GM19324 (cell line): ENCODE results near the gene ORC2.
A peak's percentile ranks its signal among the peaks of the same experiment; 100 is the strongest.
"Not testable (repeated sequence)": the region's sequence is repeated elsewhere in the genome, so short reads cannot be mapped to it uniquely, and the experiment has no call there.

Source experiments
- ATAC-seq: cut with Tn5 transposase; IDR thresholded peaks from one replicate; pipeline ENCODE4 v1.9.1; 2021; ENCODE audit warnings: mild to moderate bottlenecking, moderate library complexity; ENCODE audit not compliant: unreplicated experiment, low FRiP score

Gene ORC2

DNA sequence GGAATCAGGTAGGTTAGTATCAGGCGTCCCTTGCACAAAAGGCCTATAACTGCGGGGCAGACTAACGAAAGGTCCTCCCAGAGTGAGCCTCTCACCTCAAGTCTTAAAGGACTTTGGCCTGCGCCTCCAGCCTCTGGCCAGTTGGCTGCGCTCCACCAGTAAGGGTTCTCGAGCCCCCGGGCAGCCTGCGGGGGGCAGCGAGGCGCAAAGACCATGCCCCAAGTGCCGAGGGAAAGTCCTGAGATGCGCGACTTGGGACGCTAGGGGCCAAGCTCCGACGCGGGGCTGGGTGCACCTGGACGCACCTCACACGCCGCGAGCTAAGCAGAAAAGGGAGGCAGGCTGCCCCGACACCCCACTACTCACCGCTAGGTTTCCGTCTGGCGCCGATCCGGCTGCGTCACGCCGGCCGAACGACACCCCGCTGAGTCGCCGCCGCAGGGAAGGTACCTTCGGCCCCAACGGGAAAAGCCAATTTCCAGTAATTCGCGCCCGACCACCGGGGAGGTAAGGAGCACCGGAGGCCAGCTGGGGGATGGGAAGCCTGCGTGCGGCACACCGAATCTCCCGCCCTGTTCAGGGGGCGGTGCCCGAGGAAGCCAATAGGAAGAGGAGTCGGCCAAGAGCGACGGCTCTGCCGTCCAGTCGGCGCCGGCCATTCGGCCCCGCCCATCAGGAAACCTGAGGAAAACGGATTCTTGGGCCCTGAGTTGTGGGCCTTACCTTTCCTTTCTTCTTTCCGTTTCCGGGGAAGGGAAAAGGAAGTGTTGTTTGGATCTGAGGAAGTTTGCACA is at the start of gene ORC2:
ORC2 (minus strand) TSS at position 537 of the 794 bp plus-strand sequence. CDS start 5,537 bp downstream, outside the sequence.
- ATAC-seq = peak; percentile 93

DNA sequence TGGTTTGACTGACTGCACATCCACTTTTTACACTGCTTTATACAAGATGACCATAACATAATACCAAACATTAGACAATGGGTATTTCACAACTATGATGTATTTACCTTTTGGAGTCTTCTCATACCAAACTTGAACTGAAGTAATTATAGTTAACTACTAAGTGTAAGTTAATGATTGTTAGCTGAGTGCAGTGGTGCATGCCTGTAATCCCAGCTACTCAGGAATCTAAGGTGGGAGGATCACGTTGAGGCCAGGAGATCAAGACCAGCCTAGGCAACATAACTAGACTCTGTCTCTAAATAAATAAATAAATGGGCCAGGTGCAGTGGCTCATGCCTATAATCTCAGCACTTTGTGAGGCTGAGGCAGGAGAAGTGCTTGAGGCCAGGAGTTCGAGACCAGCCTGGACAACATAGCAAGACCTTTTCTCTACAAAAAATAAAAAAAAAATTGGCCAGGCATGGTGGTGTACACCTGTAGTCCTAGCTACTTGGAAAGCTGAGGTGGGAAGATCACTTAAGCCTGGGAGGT is 44.9 kb upstream of the ORC2 start:
- no peak for ATAC-seq

DNA sequence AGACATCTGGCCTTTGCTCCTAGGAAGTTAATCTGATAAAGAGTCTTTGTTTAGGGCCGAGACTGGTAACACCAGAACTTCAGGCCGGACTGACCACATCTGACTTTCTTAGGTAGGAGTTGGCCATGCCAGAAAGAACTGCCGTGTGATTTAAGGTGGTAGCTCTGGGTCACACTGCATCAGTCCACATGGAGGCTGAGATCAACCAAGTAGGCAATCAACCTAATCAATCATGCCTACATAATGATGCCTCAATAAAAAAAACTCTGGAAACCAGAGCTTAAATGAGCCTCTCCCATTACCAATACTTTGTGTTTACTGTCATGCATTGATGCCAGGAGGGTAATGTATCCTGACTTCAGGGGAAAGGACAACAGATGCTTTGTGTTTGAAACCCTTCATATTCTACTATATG is 44.1 kb upstream of the ORC2 start:
- no peak for ATAC-seq

DNA sequence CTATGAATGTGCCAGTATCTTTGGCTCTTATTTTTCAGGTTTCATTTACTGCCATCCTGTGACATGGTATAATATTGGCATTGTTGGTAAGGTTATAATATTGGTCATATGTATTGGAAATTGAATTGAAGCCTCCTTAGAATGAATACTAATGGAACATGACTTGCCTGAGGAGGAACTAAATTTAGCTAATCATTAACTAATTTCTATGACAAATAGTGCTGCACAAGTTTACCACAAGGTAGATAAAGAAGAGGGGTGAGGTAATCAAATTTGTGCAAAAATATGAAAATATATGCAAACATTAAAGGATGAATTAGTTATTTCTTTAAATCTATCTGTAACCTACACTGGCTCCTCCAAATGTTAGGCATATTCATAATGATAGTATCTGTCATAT is 43.2 kb upstream of the ORC2 start:
- ATAC-seq = no peak

DNA sequence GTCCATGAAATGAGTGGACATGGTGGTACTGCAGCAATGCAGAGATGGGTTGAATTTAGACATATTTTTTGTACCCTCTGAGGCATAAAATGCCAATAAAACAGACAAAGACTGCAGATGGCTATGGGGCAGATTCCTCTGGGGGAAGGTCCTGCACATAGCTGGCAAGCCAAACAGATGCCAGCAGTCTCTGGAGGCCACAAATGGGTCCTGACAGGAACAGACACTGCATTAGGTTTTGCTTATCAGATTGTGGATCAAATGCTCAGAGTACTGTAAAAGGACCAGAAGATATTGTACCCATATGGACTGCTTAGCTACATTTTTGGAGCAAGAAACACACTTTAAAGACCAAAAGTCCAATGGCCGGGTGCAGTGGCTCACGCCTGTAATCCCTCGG is 40.9 kb upstream of the ORC2 start:
- ATAC-seq = no peak

DNA sequence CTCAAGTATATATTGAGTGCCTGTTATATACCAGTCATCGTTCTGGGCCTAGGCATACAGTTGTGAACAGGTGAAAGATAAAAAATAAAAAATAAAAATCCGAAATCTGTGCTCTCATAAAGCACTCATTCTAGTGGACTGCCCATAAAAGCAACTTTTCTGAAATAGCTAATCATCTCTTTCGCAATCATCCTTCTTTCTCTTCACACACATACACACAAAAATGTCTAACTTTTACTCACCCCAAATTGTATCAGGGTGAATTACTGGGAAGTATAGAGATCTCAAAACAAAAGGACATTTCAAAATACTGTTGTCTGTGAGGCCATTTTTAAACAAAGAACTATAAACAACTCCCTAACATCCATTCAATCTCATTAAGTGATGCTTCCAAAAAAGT is 29.6 kb upstream of the ORC2 start:
- ATAC-seq = no peak

DNA sequence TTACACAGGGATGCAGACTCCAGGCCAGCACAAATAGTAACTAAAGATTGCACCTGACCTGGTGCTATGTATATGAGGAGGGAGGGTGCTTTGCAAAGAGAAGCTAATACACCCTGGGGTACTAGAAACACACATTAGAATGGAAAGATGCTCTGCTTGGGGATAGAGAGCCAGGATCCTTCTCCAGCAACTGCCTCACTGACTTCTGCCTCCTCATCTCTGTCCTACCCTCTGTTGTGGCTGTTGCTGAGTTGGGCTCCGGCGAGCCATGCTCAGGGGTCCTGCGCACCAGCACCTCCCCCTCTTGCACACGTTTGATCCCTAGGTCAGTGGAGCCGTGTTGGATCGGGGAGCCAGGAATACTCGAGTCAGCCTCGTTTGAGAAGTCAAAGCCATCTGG is 23.7 kb upstream of the ORC2 start:
- no peak for ATAC-seq

DNA sequence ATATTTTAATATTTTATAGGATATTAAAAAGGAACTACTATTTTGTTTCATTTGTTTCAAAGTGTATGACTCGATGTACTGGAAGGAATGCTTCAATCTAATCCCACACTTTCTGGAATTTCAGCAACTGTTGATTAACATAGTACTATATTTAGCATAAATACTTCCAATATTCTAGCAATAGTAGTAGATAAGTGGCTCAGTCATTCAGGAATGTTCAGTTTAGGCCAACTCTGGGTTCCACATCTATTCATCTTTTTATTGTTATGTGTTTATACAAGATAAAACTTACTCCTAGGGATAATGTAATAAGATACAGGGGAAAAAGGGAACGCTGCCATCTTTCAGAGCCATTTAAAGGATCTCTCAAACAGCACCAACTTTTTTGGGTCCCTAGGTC is 22.3 kb upstream of the ORC2 start:
- no peak for ATAC-seq

DNA sequence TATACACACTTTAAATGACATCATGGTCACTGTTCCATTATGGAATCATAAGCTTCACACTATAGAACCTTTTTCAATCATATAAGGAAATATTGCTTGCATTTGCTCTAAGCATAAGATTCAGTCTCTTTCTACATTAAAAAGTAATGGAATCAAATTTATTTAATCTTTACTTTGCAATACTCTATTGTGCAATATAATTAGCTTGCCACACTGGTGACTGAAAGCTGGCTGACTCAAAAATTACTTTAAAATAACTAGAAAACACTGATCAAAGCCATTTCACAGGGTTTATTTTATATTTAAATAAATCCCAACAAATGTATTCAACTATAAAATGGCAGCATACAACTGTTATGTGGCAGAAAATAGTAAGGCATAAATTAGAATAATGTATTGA is 13.2 kb upstream of the ORC2 start:
- ATAC-seq = no peak

DNA sequence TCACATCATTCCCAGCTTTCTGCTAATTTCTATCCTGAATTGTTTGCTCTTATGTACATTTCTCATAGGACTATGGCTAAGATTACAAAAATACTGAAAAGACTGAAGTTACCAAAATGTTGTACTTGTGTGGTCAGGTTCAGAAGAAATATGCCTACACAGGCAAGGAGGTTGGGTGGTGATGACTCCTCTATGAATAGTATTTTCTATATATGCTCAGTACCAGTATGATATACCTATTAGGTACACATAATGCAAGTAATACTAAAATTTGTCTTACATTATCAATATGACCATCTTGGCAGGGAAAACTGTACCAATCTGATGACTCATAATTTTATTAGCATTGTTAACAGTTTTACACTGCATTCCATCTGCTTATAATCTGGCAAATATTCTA is 12.2 kb upstream of the ORC2 start:
- ATAC-seq = no peak

DNA sequence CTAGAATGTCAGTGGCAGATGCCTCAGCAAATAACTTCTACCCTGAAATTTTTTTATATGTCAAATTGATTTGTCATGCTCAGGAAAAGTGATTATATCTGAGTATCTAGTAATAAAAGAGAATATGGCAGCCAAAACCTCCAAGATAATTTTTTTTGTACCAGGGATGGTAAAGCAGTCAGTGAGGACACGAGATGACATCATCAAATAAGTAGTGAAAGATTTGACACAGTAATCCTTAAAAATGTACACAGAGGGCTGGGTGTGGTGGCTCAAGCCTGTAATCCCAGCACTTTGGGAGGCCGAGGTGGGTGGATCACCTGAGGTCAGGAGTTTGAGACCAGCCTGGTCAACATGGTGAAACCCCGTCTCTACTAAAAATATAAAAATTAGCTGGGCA is 6.6 kb upstream of the ORC2 start:
- ATAC-seq = not testable (repeated sequence)

DNA sequence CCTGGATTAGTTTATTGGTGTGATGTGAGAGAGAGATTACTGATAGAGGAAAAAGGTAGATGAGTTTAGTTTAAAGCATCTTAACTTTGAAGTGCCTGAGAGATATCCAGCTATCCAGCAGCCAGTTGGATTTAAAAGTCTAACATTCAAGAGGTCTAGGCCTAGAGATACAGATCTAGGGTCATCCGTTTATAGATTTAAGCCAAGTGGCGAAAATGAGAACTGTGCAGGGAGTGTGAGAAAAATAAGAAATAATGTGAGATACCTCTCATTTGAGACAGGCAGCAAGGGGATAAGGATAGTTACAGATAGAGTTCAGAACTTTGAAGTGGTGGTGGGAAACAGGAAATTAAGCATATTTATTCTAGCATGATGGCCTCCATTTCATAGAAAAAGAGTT is 5.3 kb upstream of the ORC2 start:
- no peak for ATAC-seq

DNA sequence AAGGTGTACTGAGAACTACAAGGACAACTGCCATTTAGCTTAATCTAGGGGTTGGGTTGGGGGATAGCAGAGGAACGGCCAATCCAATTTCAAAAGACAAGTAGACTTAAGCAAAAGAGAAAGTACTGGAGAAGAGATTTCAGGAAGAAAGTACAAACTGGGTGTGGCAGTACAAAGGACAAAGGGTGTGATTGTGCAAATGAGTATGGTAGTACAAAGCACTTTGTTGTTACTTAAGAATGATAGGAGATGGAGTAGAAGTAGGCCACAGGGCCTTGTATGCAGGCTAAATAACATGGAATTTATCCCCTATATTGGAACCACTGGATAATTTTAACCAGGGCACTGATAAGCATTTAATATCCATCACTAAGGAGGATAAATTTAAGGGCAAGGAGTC is 4.7 kb upstream of the ORC2 start:
- no peak for ATAC-seq

DNA sequence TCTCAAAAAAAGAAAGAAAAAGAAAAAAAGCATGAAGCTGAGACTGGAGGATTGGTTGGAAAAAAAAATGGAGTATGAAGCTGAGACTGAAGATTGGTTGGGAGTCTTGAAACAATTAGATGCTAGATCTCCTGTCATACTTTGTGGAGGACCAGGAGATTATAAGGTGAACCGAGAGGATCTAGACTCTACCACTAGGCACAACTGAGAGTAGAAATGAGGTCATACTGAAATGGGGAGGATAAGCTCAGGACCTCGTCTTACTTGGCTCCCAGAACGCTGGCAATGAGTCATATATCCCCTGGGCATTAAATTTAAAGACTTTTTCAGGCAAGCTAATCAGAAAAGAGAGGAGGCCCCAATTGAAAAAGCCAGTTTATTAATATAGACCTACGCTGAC is 3.3 kb upstream of the ORC2 start:
- no peak for ATAC-seq

DNA sequence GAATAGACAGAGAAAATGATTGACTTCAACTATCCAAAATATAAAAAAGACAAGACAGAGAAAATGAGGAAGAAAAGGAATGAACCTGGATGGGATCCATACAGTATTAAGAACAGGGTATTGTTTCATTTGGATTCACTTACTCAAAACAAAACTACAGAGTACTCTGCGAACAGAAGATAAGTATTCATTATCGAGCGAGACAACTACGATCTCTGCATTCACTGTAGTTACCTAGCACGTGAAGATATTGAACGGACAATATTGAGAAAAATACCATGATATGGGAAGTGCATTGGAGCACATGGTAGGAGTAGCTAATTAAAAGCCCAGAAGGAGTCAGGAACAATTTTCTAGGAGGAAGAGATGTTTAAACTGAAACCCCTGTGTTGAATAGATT is 1.0 kb upstream of the ORC2 start:
- no peak for ATAC-seq

DNA sequence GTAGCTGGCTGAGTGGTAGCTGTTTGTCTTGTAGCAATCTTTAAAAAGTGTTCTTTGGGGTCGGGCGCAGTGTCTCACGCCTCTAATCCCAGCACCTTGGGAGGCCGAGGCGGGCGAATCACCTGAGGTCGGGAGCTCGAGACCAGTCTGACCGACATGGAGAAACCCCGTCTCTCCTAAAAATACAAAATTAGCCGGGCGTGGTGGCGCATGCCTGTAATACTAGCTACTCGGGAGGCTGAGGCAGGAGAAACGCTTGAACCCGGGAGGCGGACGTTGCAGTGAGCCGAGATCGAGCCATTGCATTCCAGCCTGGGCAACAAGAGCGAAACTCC is 425 bp upstream of the ORC2 start:
- not testable (repeated sequence) for ATAC-seq

DNA sequence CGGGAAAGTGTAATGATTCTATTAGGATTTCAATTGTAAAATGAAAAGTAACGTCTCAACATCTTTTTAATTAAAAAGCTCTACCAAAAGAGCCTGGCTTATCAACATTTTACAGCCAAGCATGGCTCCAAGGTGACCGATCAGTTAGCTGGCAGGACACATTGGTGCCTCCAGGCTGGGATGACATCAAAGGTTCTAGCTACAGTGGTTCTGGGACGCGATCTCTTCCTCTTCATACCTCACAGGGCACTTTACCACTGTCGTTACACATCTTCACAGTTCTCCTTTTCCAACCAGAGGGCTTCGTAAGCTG is 693 bp downstream of the ORC2 start:
- ATAC-seq = peak; percentile 14

DNA sequence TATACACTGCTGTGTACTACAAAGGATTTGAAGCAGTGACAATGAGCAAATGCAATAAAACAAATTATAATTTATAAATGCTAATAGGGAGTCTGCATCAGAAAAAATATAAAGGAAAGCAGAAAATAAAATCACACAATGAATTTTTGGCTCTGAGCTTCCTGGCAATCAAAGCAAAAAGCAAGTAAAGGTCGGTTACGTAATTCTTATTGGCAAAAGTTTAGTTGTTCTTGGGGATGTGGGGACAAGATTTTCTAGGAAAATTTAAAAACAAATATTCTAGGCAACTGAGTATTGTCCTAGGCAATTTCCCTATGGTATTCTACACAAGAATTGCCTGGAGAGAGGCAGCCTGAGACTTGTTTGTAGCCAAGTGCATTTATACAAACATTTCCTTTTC is 1.8 kb downstream of the ORC2 start:
- no peak for ATAC-seq

DNA sequence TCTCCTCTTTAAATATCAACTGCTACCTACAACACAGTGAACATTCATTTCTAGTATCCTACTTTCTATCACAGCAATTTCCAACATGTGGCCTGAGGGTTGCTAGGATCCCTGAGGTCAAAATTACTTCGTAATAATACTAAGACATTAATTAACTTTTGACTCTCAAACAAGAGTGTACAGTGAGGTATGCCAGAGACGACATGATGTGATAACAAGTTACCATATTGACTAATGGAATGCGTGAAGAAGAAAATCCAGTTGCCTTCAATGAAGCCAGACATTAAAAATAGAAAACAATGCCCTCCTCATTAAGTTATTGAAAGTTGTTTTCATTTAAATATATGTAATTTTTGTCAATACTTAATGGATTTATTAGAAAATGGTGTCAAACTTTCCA is 13.1 kb downstream of the ORC2 start:
- ATAC-seq = no peak

DNA sequence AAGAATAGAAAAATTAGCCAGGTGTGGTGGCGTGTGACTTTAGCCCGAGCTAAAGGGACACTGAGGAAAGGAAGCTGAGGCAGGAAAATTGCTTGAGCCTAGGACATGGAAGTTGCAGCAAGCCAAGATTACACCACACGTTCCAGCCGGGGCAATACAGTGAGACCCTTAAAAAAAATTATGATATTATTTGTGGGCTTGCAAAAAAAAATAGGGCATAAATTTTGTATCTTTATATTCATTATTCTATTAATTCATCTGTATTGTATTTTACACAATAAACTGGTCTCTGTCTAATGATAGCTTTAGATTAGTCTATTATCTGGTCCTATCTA is 18.1 kb downstream of the ORC2 start:
- ATAC-seq = no peak

DNA sequence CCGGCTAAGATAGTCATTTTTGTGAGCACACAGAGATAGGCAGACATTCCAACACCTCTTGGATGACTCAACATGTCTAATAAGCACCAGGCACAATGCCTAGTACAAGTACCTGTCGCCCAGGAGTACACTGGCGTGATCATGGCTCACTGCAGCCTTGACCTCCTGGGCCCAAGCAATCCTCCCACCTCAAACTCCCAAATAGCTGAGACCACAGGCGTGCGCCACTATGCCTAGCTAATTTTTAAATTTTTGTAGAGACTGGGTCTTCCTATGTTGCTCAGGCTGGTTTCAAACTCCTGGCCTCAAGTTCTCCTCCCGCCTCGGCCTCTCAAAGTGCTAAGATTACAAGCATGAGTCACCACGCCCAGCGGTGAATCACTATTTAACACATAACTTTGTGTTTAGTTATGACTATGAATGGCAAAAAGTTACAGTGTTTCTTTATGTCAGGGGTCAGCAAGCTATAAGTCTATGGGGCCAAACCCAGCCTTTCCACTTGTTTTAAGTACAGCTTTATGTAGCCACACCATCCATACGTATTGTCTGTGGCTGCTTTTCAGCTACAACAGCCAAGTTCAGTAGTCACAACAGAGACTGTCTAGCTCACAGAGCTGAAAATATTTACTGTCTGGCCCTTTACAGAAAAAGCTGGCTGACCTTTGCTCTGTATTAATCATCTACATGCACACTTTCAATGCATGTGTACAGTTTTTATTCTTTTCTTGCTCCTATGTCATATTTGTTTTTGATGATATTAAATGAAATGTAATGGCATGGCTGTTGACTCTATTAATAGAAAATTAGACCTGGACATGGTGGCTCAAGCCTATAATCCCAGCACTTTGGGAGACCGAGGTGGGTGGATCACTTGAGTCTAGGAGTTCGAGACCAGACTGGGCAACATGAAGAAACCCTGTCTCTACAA is 18.7 kb downstream of the ORC2 start:
- no peak for ATAC-seq

DNA sequence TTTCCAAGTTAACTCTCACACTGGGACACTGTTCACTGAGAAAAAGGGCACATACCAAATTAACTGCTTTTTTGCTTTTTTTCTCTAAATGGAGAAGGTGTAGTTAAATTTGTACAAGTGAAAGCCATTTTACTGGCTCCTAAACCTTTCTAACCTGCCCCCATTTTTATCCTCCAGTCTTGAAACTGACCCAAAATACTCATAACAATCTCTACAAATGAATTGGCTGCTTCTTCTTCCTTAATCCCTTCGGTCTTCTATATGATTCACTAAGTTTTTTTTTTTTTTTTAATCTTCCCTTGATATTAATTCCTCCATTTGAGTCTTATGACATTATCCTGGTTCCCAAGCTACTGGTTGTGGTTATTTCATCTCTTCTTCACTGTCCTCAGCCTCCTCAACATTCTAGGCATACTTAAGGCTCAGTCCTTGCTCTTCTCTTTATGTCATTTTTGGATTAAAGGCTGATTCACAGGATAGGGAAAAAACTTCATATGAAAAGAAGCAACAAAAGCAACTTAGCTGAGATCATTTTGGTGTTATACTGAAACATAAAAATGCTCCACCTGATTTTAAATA is 19.8 kb downstream of the ORC2 start:
- ATAC-seq = no peak
